ENCODE data around the gene TOP2A.

Gene TOP2A

GRCh38 chr17:40361063-40361924, 56.4 kb downstream of the TOP2A start:
- no peak for DNase-seq (ENCODE audit: low read depth)

GRCh38 chr17:40360091-40360490, 57.6 kb downstream of the TOP2A start:
- DNase-seq (ENCODE audit: low read depth) = no peak

DNA sequence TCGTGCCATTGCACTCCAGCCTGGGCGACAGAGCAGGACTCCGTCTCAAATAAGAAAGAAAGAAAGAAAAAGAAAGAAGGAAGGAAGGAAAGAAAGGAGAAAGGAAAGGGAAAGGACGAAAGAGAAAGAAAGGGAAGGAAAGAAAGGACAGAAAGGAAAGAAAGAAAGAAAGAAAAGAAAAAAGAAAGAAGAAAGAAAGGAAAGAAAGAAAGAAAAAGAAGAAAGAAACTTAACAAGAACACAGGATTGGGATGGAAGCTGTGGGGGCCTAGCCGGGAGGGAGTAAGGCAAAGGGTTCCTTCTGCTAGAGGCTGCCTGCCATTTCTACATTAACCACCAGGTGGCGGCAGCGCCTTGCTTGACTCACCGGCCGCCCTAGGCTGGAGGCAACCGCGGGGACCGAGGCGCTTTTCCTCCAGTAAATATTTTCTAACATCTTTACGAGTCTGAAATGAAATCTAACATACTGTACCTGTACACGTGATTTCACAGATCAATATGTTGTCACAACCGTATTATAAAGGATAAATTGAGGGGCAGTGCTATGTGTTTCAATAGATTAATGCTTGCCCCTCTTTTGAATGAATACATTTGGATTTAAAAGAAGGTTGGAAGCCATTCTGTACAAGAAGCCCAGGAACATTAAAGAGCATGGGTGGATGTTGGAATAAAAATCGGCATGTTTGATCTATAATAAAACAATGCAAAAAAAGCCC, 59.2 kb downstream of the TOP2A start:
- peak; percentile 78 for DNase-seq (ENCODE audit: low read depth)

- DNase-seq (ENCODE audit: low read depth) = no peak
Observed at GRCh38 chr17:40356990-40357881, 60.5 kb downstream of the TOP2A start.

GRCh38 chr17:40355804-40356758, 61.6 kb downstream of the TOP2A start:
- no peak for DNase-seq (ENCODE audit: low read depth)

DNA sequence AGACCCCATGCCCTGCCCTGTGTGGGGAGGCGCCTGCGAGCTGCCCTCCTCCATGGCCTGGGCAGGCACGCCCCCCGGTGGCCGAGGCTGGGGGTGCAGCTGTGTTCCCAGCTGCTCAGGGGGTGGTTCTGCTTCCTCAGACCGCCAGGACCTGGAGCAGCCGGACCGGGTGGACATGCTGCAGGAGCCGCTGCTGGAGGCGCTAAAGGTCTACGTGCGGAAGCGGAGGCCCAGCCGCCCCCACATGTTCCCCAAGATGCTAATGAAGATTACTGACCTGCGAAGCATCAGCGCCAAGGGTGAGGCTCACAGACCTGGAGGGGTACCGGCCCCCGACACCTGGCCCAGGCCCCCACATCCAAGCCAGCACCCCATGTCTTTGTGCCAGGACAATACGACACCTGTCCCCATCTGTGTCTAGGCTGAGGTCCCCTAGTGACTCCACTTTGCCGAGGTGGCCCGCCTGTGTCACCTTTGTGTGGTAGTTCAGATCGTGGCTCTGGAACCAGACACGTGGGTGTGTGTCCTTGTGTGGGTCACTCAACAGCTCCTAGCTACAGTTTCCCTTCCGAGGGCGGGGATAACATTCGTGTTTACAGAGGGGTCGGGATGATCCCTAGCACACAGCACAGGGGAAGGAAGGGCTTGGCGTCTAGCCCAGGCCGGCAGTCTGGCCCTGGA, 62.4 kb downstream of the TOP2A start:
- DNase-seq (ENCODE audit: low read depth) = peak; percentile 66

DNA sequence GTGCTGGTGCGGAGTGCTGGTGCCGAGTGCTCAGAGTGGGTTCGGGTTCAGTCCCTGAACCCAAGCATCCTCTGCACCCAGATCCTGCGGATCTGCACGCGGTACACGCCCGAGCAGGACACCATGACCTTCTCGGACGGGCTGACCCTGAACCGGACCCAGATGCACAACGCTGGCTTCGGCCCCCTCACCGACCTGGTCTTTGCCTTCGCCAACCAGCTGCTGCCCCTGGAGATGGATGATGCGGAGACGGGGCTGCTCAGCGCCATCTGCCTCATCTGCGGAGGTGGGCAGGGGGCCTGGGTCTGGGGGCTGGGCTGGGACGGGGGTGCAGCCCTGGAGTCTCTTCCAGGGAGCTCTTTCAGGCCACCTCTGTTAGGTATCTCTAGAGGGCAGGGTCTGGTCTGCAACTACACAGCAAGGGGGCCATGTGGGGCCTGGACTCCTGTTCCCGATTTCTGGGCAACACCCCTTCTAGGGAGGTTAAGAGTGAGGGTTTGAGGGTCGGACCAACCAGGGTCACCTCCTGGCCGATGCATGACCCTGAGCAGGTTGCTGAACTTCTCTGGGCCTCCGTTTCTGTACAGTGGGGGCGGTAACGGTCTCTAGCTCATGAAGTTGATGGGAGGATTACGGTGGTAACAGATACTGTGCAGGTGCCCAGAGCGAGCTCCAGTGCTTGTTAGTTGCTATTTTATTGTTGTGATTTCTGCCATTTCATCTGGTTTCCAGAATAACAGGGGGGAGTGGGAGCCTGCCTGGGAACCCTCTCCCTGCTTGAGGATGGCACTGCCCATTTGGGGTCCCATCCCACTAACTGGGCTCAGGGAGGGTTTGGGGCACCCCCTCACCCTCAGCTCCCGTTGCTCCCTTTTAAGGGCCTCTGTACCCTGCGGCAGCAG, 63.2 kb downstream of the TOP2A start:
- no peak for DNase-seq (ENCODE audit: low read depth)

DNA sequence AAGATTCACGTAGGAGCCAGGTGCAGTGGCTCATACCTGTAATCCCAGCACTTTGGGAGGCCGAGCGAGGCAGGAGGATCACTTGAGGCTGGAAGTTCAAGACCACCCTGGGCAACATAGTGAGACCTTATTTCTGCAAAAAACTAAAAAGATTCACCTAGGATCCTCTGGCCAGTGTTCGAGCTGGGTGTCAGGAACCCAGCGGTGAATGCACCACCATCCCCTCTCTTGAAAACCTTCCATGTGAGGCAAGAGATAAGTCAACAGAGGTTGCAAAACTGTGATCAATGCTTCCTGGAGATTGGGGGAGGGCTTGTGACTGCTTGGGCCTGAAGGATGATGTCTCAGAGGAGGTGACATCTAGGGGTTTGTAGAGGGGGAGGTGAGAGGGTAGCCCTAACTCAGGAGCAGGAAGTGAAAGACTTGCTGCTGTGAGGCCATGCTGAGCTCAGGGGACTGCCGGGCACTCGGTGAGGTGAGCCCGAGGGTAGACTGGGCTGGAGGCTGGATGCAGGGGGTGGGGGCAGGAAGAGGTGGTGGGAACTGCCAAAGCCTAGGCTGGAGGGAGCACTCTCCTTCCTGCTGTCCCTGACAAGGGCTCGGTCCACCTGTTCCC, 64.8 kb downstream of the TOP2A start:
- no peak for DNase-seq (ENCODE audit: low read depth)

DNA sequence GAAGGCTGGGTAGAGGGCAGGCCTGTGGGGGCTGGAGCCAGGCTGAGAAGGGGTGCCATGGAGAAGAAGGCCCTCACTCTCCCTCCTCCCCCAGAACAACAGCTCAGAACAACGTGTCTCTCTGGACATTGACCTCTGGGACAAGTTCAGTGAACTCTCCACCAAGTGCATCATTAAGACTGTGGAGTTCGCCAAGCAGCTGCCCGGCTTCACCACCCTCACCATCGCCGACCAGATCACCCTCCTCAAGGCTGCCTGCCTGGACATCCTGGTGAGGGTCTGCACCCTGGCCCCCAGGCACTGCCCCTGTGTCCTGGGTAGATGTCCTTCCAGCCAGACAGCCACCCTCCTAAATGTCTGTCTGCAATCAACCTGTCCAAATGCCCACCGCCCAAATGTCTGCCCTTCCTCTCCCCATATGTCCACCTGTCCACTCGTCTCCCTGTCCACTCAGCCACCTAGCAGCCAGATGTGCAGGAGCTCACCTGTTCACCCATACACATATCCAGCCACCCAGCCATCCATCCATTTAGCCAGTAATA, 65.4 kb downstream of the TOP2A start:
- no peak for DNase-seq (ENCODE audit: low read depth)

DNA sequence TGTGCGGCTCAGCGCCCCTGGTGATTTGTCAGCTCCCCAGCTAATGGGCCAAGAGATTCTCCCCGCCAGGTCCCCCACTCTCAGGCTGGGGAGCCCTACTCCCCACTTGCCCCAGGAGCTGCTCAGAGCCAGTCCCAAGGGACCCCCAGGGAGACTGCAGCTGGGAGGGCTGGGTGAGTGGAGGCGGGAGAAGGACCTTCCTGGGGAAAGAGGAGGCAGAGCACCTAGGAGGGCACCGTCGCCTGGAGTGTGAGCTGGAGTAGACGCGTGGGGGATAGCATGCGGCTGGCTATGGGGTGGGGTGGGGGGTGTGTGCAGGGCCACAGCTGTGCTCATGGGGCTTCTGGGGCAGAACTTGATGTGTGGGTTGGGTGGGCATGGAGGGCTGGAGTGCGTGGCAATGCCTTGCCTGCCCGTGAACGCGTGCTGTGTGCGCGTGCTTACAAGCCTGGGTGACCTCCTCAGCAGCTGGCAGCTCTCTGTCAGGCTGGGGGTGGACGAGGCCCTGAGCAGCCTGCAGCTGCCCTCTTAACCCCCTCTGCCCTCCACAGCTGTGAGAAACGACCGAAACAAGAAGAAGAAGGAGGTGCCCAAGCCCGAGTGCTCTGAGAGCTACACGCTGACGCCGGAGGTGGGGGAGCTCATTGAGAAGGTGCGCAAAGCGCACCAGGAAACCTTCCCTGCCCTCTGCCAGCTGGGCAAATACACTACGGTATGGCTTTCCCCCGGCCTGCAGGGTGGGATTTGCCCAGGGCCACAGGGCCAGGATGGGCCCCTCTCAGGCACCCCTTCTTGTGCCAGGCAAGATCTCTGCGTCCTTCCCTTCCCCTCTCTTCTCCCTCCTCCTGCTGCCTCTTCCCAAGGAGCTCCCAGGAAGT, 66.1 kb downstream of the TOP2A start:
- no peak for DNase-seq (ENCODE audit: low read depth)

DNA sequence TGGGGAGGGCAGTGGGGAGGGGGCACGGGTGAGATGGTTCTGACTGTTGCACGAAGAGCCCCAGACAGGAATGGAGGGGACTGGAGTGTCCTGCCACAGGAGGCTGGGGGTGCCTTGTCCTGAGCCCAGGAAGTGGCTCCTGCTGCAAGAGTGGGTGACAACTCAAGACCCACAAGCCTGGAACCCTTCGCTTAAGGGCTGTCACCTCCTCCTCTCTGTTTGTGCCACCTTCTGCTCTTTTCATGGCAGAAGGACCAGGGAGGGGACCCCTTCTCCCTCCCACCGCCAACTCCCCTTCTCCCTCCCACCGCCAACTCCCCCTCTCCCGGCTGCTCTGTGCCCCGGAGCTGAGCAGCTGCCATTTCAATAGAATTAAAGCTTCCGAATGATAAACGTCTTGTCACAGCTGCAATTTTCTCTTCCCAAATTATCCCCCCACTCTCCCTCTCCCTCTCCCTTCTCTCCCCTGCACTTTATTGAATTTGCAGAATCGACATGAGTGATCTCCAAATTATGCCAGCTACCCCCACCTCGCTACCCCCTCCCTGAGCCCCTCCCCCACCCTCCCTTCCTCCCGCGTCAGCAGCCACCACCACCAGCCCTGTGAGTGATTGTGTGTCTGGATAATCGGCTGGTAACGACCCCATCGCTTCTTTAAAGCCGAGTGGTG, 66.9 kb downstream of the TOP2A start:
- no peak for DNase-seq (ENCODE audit: low read depth)

DNA sequence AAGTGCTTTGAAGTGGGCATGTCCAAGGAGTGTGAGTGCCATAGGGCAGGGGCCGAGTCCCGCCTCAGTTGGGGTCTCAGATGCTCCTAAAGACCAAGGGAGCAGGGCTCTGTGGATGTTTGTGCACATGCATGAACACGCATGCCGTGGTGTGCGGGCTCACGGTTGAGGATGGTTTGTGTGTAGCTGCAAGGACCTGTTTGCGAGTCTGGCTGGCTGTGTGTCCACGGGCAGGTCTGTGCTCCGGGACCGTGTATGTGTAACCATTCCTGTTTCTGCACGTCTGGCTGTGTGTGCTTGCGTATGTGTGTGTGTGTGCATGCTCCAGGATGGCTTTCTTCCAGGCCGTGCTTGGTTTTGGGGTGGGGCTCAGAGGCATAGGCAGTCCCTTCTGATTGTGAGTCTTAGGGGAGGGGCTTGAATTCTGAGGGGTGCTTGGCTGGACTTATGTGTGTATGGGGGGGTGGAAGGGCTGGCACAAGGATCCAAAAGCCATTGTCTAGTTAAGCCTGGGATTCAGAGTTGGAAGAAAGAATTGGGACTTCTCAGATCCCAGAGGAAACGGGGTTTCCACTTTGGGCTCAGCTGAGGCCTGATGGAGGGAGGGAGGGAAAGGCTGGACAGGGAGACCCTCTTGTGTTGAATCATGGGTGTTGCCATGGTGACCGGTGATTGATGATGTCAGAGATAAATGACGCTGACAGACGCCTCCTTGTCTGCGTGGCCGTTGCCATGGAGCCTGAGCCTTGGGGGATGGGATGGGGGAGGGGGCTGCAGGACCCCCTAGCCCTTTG, 67.6 kb downstream of the TOP2A start:
- DNase-seq (ENCODE audit: low read depth) = no peak

- DNase-seq (ENCODE audit: low read depth) = no peak
Observed at GRCh38 chr17:40349477-40349894, 68.2 kb downstream of the TOP2A start.

GRCh38 chr17:40348562-40349476, 68.9 kb downstream of the TOP2A start:
- no peak for DNase-seq (ENCODE audit: low read depth)

- no peak for DNase-seq (ENCODE audit: low read depth)
Observed at GRCh38 chr17:40348136-40348504, 69.6 kb downstream of the TOP2A start.
